Breast epithelium (tissue), 4 donors: ENCODE data around the gene CFL1. TPM values are rescaled to one million over a fixed set of nuclear protein-coding genes. Genes with fewer than 3 reads are reported as not detected.
A peak's percentile ranks its signal among the peaks of the same experiment; 100 is the strongest.

Experiments
- DNase-seq, 2 donors: peaks; one replicate each; pipeline ENCODE4 v3.0.0-alpha.2; 2019; ENCODE audit warnings: low spot score in 2 of 2
- H3K27ac ChIP-seq, 2 donors: fragments of 200-600 bp; sonication (generic) in 1 of 2; one replicate each; pipeline ENCODE4 v1.5.1; 2016 to 2019; ENCODE audit warnings: mild to moderate bottlenecking in 1 of 2
- H3K27me3 ChIP-seq, 2 donors: fragments of 200-600 bp; sonication (generic) in 1 of 2; one replicate each; pipeline versions ENCODE4 v1.5.1 to v1.6.0; 2017 to 2019; ENCODE audit warnings: control low read depth in 1 of 2, mild to moderate bottlenecking in 1 of 2
- H3K36me3 ChIP-seq: fragments of 200-600 bp; one replicate; pipeline ENCODE4 v1.5.1; 2019
- H3K4me1 ChIP-seq, 2 donors: fragments of 200-600 bp; sonication (generic); one replicate each; pipeline ENCODE4 v1.5.1; 2016 to 2019; ENCODE audit warnings: control low read depth in 1 of 2
- H3K4me3 ChIP-seq, 3 donors: fragments of 200-600 bp; sonication (generic); 1 replicate in 2 of 3; 2 replicates in 1 of 3; pipeline ENCODE4 v1.5.1; 2016 to 2019; ENCODE audit warnings: mild to moderate bottlenecking in 3 of 3, moderate library complexity in 2 of 3
- H3K9me3 ChIP-seq, 2 donors: fragments of 200-600 bp; sonication (generic) in 1 of 2; one replicate each; pipeline ENCODE4 v1.5.1; 2016 to 2019; ENCODE audit warnings: control low read depth in 1 of 2
- CTCF ChIP-seq, 3 donors: fragments of 450-650 bp; IDR thresholded peaks; one replicate each; pipeline ENCODE4 v1.5.1; 2016 to 2017; ENCODE audit warnings: antibody characterized with exemption in 3 of 3, mild to moderate bottlenecking in 3 of 3, moderate library complexity in 3 of 3
- POLR2A ChIP-seq: fragments of 450-650 bp; IDR thresholded peaks from one replicate; pipeline ENCODE4 v1.6.1; 2016; ENCODE audit warnings: antibody characterized with exemption, mild to moderate bottlenecking, moderate library complexity
- POLR2AphosphoS5 ChIP-seq, 3 donors: sonication (generic); formaldehyde crosslinking; IDR thresholded peaks; one replicate each; pipeline ENCODE4 v1.6.1; 2017; ENCODE audit warnings: antibody characterized with exemption in 3 of 3
- intact Hi-C: fragments of 100-400 bp; cut with DNase I; formaldehyde crosslinking; loops from one replicate; pipeline ENCODE4 v1.15.1; 2023; ENCODE audit warnings: low total_unique reads
- total RNA-seq, 3 donors: library from RNA; depleted of rRNA; stranded (reverse); fragments of >200 nt; gene quantifications; one replicate each; pipeline ENCODE4 v1.1.0, GENCODE V29; 2016

The CFL1 gene
- total RNA-seq, 3 donors from 2014 or later: 407 to 564 (median 453) TPM

GRCh38 chr11:65814131-65814985, 43.6 kb downstream of the CFL1 start:
- intact Hi-C loops: loop anchor here (5.0 kb wide), 1 partner anchor 1708 kb away; the partner anchor contains the start of gene CABP2
- H3K36me3 ChIP-seq: no peaks in the 10 kb centered on the region
- H3K4me1 ChIP-seq: peaks cover 0 to 14% of the 10 kb centered on the region in 2 donors
- TF ChIP-seq POLR2A: no peak
- peak in 1 of 3 donors; percentile 30 for TF ChIP-seq POLR2AphosphoS5 (IDR thresholded peaks at IDR 0.05)
- DNase-seq: peak in 1 of 2 donors; percentile 82
- H3K4me3 ChIP-seq: peak overlapping the region in 1 of 3 donors; percentile 16
- H3K27ac ChIP-seq: peak overlapping the region; percentile 61 to 84
- H3K9me3 ChIP-seq: no peaks in the 10 kb centered on the region
- H3K27me3 ChIP-seq: no peaks in the 10 kb centered on the region

DNA sequence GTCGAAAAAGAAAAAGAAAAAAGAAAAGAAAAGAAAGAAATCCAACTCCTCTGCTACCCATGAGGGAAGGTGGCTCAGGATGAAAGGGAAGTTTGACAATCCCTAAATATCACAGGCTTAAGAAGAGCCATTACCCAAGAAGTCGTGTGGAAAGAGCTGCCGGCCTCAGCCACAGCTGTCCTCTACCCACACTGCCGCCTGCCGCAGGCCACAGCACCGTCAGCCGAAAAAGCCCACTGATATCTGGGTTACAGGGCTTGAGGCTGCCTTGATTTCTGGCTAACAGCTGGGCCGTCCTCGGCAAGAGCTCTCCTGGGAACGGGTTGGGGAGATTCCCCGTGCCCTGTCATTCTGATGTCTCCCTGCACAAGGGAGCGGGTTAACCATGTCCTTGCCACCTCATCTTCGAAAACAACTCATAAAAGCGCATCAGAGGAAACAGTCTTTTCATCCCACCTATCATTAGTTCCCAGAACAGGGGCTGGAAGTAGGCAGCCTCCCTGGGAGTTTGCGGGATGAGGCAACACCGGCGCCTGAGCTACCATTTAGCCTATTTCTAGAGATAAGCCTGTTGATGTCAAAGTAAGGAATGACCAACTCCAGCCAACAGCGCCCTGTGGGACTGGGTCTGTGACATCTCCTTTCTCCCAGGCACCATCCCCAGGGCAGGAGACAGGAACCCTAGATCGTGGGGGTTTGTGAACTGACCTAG, 46.1 kb downstream of the CFL1 start:
- peaks cover 0 to 14% of the 10 kb centered on the region in 2 donors for H3K4me1 ChIP-seq
- no peaks in the 10 kb centered on the region for H3K27me3 ChIP-seq
- TF ChIP-seq POLR2AphosphoS5 (IDR thresholded peaks at IDR 0.05) (no peak), CTCF (IDR thresholded peaks at IDR 0.05) (no peak), POLR2A (no peak)
- H3K9me3 ChIP-seq: no peaks in the 10 kb centered on the region
- H3K27ac ChIP-seq: peak overlapping the region in 1 of 2 donors; percentile 10
- H3K4me3 ChIP-seq: no peak overlapping the region
- no peak for DNase-seq
- intact Hi-C loops: loop anchor here (5.0 kb wide), 1 partner anchor 1710 kb away; the partner anchor contains the start of gene CABP2
- no peaks in the 10 kb centered on the region for H3K36me3 ChIP-seq

DNA sequence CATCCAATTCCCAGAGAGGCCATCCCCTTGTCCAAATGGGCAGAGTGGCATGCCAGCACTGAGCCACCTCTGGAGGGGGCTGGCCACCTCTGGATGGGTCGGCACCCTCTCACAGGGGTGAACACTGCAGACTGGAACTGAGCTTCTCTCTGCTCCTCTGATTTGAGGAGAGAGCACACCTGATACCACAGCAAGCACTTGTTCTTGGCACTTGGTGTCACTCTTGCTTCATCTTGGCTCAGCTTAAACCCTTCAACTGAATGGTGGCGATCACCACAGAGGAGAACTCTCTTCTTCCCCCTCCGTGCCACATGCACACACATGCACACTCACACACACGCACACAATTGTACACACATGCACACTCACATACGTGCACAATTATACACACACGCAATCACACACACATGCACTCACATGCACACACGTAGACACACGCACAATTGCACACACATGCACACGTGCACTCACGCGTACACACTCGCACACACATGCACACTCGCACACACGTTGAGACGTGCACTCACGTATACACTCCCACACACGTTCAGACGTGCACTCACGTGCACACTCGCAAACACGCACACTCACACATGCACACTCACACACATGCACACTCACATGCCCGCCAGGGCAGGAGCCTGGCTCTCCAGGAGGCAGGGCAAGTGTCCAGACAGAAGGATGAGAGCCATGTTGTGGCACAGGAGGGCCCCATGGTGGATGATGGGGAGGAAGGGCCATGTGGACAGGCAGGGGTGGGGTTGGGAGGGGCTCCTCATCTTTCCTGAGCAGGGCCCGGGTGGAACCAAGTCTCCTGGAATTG, 47.7 kb downstream of the CFL1 start:
- H3K27me3 ChIP-seq: no peaks in the 10 kb centered on the region
- no peak overlapping the region for H3K27ac ChIP-seq
- TF ChIP-seq POLR2A: no peak
- no peak for TF ChIP-seq CTCF (IDR thresholded peaks at IDR 0.05)
- no peak for TF ChIP-seq POLR2AphosphoS5 (IDR thresholded peaks at IDR 0.05)
- no peak overlapping the region for H3K4me3 ChIP-seq
- H3K9me3 ChIP-seq: no peaks in the 10 kb centered on the region
- intact Hi-C loops: loop anchor here (5.0 kb wide), 1 partner anchor 1712 kb away; the partner anchor contains the start of gene CABP2
- no peak for DNase-seq
- H3K36me3 ChIP-seq: no peaks in the 10 kb centered on the region
- H3K4me1 ChIP-seq: peaks cover 0 to 11% of the 10 kb centered on the region in 2 donors

DNA sequence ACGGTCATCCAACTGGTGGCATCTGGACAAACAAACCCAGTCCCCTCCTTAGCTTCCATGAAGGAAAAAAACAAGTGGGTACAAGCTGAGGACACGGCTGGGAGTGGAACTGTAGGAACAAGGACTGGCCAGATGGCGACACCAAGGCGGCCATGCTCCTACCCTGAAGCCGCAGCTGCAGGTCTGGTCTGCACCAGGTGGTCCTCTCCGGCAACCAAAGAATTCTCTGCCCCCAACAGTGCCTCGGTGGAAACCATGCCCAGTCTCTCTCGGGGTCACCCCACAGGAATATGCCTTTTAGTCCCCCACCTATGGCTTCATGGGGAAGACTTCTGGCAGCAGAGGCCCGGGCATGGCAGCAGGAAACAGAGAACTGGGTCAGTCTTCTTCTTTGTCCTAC, 48.5 kb downstream of the CFL1 start:
- Histone ChIP-seq H3K27me3 (peaks cover 0 to 2% of the 10 kb centered on the region in 2 donors), H3K4me1 (peaks cover 0 to 7% of the 10 kb centered on the region in 2 donors), H3K9me3 (no peaks in the 10 kb centered on the region), H3K36me3 (no peaks in the 10 kb centered on the region), H3K4me3 (no peak overlapping the region), H3K27ac (no peak overlapping the region)
- TF ChIP-seq CTCF (IDR thresholded peaks at IDR 0.05) (no peak), POLR2AphosphoS5 (IDR thresholded peaks at IDR 0.05) (no peak), POLR2A (no peak)
- intact Hi-C loops: no loop called here
- no peak for DNase-seq

GRCh38 chr11:65808744-65809341, 49.1 kb downstream of the CFL1 start:
- no peak for DNase-seq
- intact Hi-C loops: no loop called here
- H3K36me3 ChIP-seq: no peaks in the 10 kb centered on the region
- peaks cover 0 to 7% of the 10 kb centered on the region in 2 donors for H3K27me3 ChIP-seq
- peaks cover 0 to under 1% of the 10 kb centered on the region in 2 donors for H3K4me1 ChIP-seq
- no peaks in the 10 kb centered on the region for H3K9me3 ChIP-seq
- no peak overlapping the region for H3K4me3 ChIP-seq
- TF ChIP-seq CTCF (IDR thresholded peaks at IDR 0.05) (no peak), POLR2AphosphoS5 (IDR thresholded peaks at IDR 0.05) (no peak), POLR2A (no peak)
- no peak overlapping the region for H3K27ac ChIP-seq
